ENCODE measurements around the gene GNL2.
"Not testable (repeated sequence)": the region's sequence is repeated elsewhere in the genome, so short reads cannot be mapped to it uniquely, and the experiment has no call there.

GNL2 gene

GRCh38 chr1:37606481-37607263 is 10.9 kb upstream of the GNL2 start:
- DNase-seq = peak; percentile 5

DNA sequence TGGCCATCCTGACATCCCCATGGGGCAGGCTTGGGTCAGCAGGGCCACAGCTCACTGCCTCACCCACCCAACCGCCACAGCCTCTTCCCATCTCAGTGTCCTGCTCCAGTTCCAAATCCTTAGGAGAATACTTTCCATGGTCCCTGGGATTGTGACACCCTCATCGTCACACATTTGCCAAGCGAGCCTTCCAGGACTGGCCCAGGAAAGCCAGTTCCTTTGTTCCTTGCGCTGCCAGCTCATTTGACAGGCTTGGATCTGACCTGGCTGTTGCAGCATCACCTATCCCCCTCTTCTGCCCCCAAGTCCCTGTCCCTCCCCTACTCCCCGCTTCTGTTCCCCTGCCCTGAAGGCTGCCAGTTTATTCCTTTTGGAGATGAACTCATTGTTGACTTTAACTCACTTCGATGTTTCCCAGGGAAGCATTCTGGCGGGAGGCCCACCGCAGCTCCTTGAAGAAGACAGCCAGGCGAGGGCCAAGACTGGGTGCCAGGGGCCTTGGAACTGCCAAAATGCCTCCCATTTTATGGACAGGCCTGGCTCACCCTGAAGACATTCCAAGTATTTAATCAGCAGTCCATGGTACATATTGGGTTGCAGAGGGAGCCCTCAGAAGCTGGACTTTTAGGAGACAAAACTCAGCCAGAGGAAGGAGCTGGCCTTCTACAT is 10.2 kb upstream of the GNL2 start:
- no peak for DNase-seq

DNA sequence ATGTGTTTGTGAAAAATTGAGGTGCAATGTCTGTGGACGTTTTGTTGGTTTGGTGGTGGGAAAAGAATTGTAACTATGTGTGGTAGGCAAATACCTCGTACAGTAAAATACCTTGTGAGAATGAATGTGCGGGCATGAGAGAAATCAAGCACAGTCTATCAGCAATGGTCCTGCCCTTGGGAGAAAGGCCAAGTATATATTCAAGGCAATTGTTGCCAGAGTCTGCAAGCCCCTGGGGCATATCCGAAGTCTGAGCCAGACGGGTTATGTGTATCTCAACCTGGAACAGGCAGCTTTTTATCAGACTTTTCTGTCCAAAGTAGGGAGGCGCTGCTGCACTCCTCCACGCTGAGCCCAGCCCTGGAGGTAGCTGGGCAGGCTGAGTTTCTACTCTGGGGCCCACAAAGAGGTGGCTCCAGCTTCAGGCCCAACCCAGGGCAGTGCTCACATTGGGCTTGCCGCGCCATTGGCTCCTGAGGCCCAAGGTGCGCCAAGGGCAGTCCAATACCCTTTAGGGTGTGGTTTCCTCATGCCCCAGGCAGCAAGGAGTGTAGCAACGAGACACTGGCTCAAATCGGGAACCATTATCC is 9.4 kb upstream of the GNL2 start:
- no peak for DNase-seq

GRCh38 chr1:37602750-37603694 is 7.3 kb upstream of the GNL2 start:
- DNase-seq = peak; percentile 17

DNA sequence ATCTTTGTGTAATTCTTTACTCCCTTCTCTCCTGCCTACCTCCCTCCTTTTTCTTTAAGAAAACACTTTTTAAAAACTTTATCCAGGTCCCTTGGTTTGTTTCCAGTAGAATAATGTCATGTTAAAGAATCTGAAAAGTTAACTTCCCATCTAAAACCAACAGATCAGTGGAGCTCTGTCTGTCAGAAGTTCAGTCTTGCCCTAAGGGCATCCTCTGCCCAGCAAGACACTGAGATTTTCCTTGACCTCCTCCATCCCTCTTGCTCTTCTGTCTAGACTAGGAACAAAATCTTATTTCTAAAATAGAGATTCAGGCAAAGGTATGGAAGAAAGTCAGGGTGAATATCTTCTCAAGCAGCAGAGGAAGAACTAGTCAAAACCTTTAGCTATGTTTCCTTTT is 5.7 kb upstream of the GNL2 start:
- no peak for DNase-seq

DNA sequence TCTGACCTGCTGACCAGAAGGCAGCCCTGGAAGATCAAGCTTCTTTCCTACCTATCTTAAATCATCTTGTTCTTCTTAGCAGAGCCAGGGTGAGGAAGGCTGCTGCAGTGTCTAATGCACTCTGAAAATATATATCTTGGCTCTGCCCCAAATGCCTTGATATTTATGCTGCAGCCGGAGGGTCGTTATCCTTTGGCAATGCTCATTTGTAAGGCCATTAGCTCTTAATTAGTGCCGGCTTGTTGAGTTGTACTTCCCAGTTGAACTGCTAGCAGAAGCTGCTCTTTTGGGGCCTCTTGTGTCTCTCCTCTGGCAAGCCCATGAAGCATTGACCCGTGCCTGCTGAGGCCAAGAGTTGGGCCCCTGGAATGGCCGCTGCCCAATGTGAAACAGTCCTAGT is 4.2 kb upstream of the GNL2 start:
- no peak for DNase-seq

DNA sequence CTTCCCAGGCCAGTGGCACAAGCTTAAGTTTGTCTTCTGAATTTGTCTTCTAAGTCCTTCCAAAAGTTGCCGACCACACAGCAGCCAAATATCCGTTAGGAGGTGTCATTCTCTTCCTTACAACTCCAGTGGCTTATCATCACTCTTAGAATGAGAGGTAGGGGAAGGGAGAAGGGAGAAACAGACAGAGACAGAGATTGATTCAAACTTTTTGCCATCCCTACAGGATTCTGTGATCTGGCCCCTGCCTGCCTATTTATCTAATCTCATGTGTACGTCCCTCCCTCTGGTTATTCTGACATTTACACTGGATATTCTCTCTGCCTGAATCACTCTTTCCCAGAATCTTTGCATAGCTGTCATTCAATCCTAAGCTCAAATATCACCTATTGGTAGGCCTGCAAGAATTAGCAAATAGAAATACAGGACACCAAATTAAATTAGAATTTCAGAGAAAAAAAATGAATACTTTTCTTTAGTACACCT is 488 bp upstream of the GNL2 start:
- DNase-seq = no peak

DNA sequence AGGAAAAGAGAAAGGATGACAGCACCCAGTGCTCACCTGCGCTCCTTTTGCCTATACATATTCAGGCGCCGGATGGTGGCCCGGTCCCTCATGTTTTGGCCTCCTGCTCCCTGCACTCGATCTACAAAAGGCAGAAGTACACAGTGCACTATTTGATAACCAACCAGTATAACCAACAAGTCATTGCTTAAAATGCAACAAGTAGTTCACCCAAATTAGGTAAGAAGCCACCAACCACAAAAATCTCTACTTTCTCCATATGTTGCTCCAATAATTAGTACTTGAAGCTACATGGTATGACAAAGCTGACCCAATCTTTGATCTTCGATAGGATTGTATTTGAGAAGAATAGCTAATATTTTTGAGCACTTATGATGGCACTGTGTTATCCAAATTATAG is 2.0 kb downstream of the GNL2 start:
- no peak for DNase-seq

- DNase-seq = no peak
These were observed 6.8 kb downstream of the GNL2 start for GRCh38 chr1:37588939-37589338.

GRCh38 chr1:37584544-37584943 is 11.2 kb downstream of the GNL2 start:
- DNase-seq = not testable (repeated sequence)

DNA sequence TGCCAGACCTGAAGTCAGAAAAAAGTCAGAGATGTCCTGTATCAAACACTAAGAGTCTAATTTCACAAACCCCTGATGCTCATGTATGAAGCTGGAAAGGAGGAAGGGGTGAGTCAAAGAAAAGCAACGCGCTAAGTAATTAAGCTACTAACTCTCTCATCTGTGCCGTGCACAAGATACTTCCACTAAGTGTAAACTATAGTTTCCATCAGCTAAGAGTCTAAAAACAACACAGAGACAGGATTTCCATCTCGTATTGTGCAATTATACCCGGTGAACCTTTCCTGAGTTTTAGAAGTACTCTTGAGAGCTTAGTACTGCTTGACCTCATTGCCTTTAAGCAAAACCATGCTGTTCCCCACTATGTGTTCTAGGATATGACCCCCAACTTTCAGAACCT is 20.0 kb downstream of the GNL2 start:
- peak; percentile 53 for DNase-seq

DNA sequence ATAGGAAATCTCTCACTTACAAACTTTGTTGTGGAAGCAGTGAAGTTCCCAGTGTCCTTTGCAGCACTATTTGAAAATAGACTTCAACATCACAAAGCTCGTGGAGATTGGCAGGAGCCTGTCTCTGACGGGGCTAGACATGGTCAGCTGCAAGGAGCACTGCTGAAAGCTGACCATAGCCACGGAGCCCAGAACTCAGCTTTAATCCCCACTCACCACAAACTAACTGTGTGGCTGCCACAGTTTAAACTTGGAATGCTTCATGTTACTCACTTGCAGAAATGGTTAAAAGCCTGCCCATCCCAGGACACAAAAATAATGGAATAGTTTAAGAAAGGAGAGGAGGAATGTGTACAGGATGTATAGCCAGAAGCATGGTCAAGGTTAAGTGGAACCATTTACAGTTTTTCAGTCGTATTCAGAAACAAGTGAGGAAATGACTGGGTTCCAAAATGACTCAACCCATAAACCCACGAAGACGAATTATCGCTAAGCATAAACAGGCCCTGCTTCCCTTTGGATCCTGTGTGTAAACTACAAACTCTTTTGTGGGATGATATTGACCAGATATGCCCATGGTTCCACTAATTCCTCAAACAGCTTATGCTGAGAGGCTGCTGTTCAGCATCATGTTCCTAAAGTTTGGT is 20.8 kb downstream of the GNL2 start:
- peak; percentile 89 for DNase-seq

- DNase-seq = no peak
These were observed 25.0 kb downstream of the GNL2 start for GRCh38 chr1:37570528-37571334.

- DNase-seq = no peak
These were observed 28.7 kb downstream of the GNL2 start for GRCh38 chr1:37567023-37567422.

- no peak for DNase-seq
These were observed 30.8 kb downstream of the GNL2 start for GRCh38 chr1:37564892-37565291.

GRCh38 chr1:37562984-37563383 is 32.8 kb downstream of the GNL2 start:
- DNase-seq = no peak

DNA sequence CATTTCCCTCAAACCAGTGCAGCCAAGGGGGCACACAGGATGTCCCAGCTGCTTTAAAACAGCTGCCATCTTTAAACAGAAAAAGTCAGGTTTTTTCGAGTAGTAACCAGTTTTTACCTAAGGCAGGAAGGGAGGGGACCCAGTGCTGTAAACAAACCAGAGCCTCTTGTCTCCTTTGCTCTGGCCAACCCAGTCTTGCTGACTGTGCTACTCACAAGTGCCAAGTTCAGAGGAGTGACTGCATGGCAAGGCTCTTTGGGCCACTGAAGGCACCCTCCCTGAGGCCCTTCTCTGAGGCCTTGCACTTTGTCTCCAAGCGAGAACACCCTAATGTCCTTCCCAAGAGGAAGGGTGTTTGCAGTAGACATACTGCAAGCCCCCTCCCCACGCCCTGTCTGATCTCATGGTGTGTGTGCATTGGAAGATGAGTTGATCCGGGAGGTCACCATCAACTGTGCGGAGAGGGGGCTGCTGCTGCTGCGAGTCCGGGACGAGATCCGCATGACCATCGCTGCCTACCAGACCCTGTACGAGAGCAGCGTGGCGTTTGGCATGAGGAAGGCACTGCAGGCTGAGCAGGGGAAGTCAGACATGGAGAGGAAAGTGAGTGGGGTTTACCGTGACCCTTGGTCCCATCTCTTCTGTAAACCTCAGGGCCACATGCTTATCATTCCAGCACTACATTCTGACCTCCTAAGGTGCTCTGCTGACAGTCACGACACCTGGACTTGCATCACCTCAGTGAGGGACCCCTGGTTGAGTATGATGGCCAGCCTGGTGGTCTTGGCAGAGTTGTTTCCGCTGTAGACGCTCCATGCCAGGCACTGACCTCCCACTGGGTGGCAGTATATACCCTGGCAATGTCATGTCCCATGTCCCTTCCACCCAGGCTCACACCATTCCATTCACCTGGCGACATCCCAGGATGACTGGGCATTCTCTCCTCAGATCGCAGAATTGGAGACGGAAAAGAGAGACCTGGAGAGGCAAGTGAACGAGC is 34.3 kb downstream of the GNL2 start:
- peak; percentile 36 for DNase-seq

DNA sequence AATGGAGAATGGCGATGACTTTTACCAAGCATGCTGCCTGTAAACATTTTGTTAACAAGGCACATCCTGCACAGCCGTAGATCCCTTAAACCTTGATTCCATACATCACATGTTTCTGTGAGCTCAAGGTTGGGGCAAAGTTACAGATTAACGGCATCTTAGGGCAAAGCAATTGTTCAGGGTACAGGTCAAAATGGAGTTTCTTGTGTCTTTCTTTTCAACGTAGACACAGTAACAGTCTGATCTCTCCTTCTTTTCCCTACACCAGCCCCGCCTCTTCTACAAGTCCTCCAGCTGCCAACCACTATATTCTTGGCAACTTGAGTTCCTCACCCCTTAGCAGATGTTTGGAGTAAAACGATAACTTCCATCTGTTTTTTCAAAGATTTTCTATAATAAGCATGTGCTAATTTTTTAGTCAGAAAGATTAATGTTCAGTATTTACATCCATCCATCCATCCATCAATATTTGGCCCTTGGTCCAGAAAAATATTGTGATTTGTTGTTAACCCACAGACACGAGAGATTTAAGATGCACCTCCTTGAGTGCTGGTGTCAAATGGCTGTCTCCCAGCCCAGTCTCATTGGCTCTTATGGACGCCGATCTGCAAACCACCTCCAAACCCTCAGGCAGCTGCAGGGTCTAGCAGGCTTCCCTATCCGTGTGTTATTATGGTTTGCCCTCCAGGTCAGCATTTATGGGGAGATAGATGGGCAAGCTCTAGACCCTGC is 35.2 kb downstream of the GNL2 start:
- DNase-seq = no peak

DNA sequence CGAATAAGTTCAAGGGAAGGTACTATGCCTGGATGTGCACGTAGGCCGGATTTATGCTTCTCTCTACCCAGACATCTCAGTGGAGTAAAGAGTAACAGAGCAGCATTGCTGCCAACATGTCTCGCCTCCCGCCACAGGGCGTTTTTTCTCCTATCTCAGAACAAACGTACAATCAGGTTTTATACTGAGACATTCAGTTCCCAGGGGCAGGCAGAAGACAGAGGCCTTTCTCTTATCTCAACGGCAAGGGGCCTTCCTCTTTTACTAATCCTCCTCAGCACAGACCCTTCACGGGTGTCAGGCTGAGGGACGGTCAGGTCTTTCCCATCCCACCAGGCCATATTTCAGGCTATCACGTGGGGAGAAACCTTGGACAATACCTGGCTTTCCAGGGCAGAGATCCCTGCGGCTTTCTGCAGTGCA is 35.8 kb downstream of the GNL2 start:
- not testable (repeated sequence) for DNase-seq

All from fibroblast of skin of right quadriceps (primary cell).